CD14-positive monocyte (primary cell): ENCODE measurements around the gene OXCT1. TPM values are rescaled to one million over a fixed set of nuclear protein-coding genes. Genes with fewer than 3 reads are reported as not detected.

Experiments used
- DNase-seq, 3 donors: peaks; one replicate each; pipeline ENCODE4 v3.0.0-alpha.2; 2011 to 2022
- H2AFZ ChIP-seq: 2 replicates; pipeline ENCODE4 v1.6.0; 2012; ENCODE audit warnings: mild to moderate bottlenecking, low read depth, low read length, inconsistent platforms; ENCODE audit not compliant: insufficient read depth, poor library complexity, severe bottlenecking
- H3K27ac ChIP-seq, 2 donors: 1 replicate in 1 of 2; 2 replicates in 1 of 2; pipeline ENCODE4 v1.5.1; 2012 to 2013; ENCODE audit warnings: low read length in 2 of 2, control low read depth in 1 of 2, inconsistent platforms in 1 of 2, low read depth in 1 of 2, mild to moderate bottlenecking in 1 of 2
- H3K27me3 ChIP-seq, 2 donors: one replicate each; pipeline versions ENCODE4 v1.6.0 to v1.6.1; 2011 to 2013; ENCODE audit warnings: low read length in 2 of 2; ENCODE audit not compliant: control insufficient read depth in 2 of 2, insufficient read depth in 2 of 2
- H3K36me3 ChIP-seq, 2 donors: replicated peaks in 1 of 2; 1 replicate in 1 of 2; 2 replicates in 1 of 2; pipeline versions ENCODE4 v1.5.1 to v1.6.1; 2012 to 2013; ENCODE audit warnings: low read length in 2 of 2, control low read depth in 1 of 2, inconsistent platforms in 1 of 2, mild to moderate bottlenecking in 1 of 2; ENCODE audit not compliant: insufficient read depth in 2 of 2, control insufficient read depth in 1 of 2
- H3K4me1 ChIP-seq, 2 donors: 1 replicate in 1 of 2; 2 replicates in 1 of 2; pipeline versions ENCODE4 v1.5.1 to v1.6.1; 2012 to 2013; ENCODE audit warnings: low read length in 2 of 2, control low read depth in 1 of 2, inconsistent platforms in 1 of 2, mild to moderate bottlenecking in 1 of 2, moderate library complexity in 1 of 2; ENCODE audit not compliant: insufficient read depth in 2 of 2, control insufficient read depth in 1 of 2
- H3K4me2 ChIP-seq: replicated peaks from 2 replicates; pipeline ENCODE3; 2012; ENCODE audit warnings: low read length, moderate library complexity, mild to moderate bottlenecking; ENCODE audit not compliant: poor library complexity, severe bottlenecking; ENCODE audit errors: extremely low read depth
- H3K4me3 ChIP-seq, 3 experiments: fragments of 200-600 bp in 1 of 3; sonication (generic) in 1 of 3; replicated peaks in 1 of 3; 1 replicate in 2 of 3; 2 replicates in 1 of 3; pipeline ENCODE4 v1.5.1; 2011 to 2013; ENCODE audit warnings: low read length in 3 of 3, mild to moderate bottlenecking in 3 of 3, control low read depth in 2 of 3, low read depth in 2 of 3, inconsistent platforms in 1 of 3, moderate library complexity in 1 of 3
- H3K79me2 ChIP-seq: 2 replicates; pipeline ENCODE4 v1.6.0; 2012; ENCODE audit warnings: mild to moderate bottlenecking, control low read depth, inconsistent platforms, low read length, moderate library complexity; ENCODE audit not compliant: insufficient read depth
- H3K9ac ChIP-seq: 2 replicates; pipeline ENCODE4 v1.6.0; 2017; ENCODE audit warnings: low read length, mild to moderate bottlenecking; ENCODE audit not compliant: insufficient read depth, poor library complexity, severe bottlenecking
- H3K9me3 ChIP-seq, 2 donors: replicated peaks in 1 of 2; 1 replicate in 1 of 2; 2 replicates in 1 of 2; pipeline versions ENCODE4 v1.5.1 to v1.6.1; 2012 to 2013; ENCODE audit warnings: low read length in 2 of 2, control low read depth in 1 of 2; ENCODE audit not compliant: control insufficient read depth in 1 of 2, insufficient read depth in 1 of 2
- H4K20me1 ChIP-seq: 2 replicates; pipeline ENCODE4 v1.6.0; 2012; ENCODE audit warnings: mild to moderate bottlenecking, low read length, control low read depth, moderate library complexity; ENCODE audit not compliant: insufficient read depth
- H3K27ac Mint-ChIP-seq, 7 donors: one replicate each; pipeline ENCODE4 v1.8.0; 2020; ENCODE audit warnings: mild to moderate bottlenecking in 7 of 7, mixed read lengths in 7 of 7, moderate library complexity in 6 of 7, inconsistent platforms in 2 of 7
- H3K27me3 Mint-ChIP-seq, 3 donors: one replicate each; pipeline ENCODE4 v1.8.0; 2021 to 2022; ENCODE audit warnings: low read depth in 3 of 3, mild to moderate bottlenecking in 3 of 3, mixed read lengths in 3 of 3, moderate library complexity in 3 of 3, inconsistent platforms in 1 of 3
- H3K36me3 Mint-ChIP-seq, 2 donors: one replicate each; pipeline ENCODE4 v1.8.0; 2020; ENCODE audit warnings: mixed read lengths in 2 of 2, inconsistent platforms in 1 of 2, mild to moderate bottlenecking in 1 of 2
- H3K4me1 Mint-ChIP-seq: one replicate; pipeline ENCODE4 v1.8.0; 2020; ENCODE audit warnings: mild to moderate bottlenecking, mixed read lengths
- H3K4me3 Mint-ChIP-seq, 2 donors: one replicate each; pipeline ENCODE4 v1.8.0; 2020; ENCODE audit warnings: mild to moderate bottlenecking in 2 of 2, mixed read lengths in 2 of 2, moderate library complexity in 1 of 2
- H3K9me3 Mint-ChIP-seq, 7 donors: one replicate each; pipeline ENCODE4 v1.8.0; 2020 to 2022; ENCODE audit warnings: mixed read lengths in 7 of 7, mild to moderate bottlenecking in 6 of 7, moderate library complexity in 6 of 7, inconsistent platforms in 2 of 7
- CTCF ChIP-seq: fragments of 200-600 bp; IDR thresholded peaks from one replicate; pipeline ENCODE4 v1.8.0; 2022; ENCODE audit warnings: antibody characterized with exemption, mild to moderate bottlenecking
- WGBS: methylation state at CpG from one replicate; pipeline ENCODE4 v1.1.5; 2013; ENCODE audit warnings: missing lambda C conversion rate; ENCODE audit not compliant: insufficient coverage; 5-methylcytosine and 5-hydroxymethylcytosine counted together
- intact Hi-C, 2 donors: fragments of 100-400 bp; cut with micrococcal nuclease; formaldehyde crosslinking; loops; one replicate each; pipeline versions ENCODE4 v1.15.0 to v1.15.1; 2023
- polyA plus RNA-seq, 3 donors: library from polyadenylated mRNA; depleted of rRNA in 1 of 3; unstranded in 2 of 3; stranded (reverse) in 1 of 3; fragments of 300-500 nt in 2 of 3; fragments of >200 nt in 1 of 3; fragmentation: Illumina TruSeq in 2 of 3; gene quantifications; 1 replicate in 2 of 3; 2 replicates in 1 of 3; pipeline ENCODE4 v1.2.3, GENCODE V29; 2012 to 2021

Gene OXCT1
- polyA plus RNA-seq, 3 donors = 1.3 to 3.4 (median 1.9) TPM

GRCh38 chr5:41763081-41763480, 107.1 kb downstream of the OXCT1 start:
- Histone ChIP-seq H3K4me1 (no peaks in the 10 kb centered on the region), H4K20me1 (no peaks in the 10 kb centered on the region), H3K9ac (no peak overlapping the region), H3K27me3 (no peaks in the 10 kb centered on the region), H3K36me3 (peaks cover 0 to 5% of the 10 kb centered on the region in 2 donors), H3K4me2 (no peak overlapping the region), H3K27ac (no peak overlapping the region), H3K79me2 (no peaks in the 10 kb centered on the region), H3K4me3 (no peak overlapping the region), H3K9me3 (no peaks in the 10 kb centered on the region), H2AFZ (no peak overlapping the region)
- Mint-ChIP-seq H3K27me3 (peaks cover 0 to 1% (median 0%) of the 10 kb centered on the region in 3 donors), H3K4me1 (no peaks in the 10 kb centered on the region), H3K4me3 (no peak overlapping the region), H3K36me3 (peaks cover 19 to 25% of the 10 kb centered on the region in 2 donors), H3K9me3 (no peaks in the 10 kb centered on the region), H3K27ac (no peak overlapping the region)
- intact Hi-C loops = no loop called here
- DNase-seq = no peak
- TF ChIP-seq CTCF = no peak
- 100% methylated on average over 2 of the region's 3 CpGs for WGBS

- Mint-ChIP-seq H3K36me3 (peaks cover 25 to 31% of the 10 kb centered on the region in 2 donors), H3K4me3 (no peak overlapping the region), H3K9me3 (no peaks in the 10 kb centered on the region), H3K4me1 (no peaks in the 10 kb centered on the region), H3K27me3 (peaks cover 0 to 1% (median 0%) of the 10 kb centered on the region in 3 donors), H3K27ac (no peak overlapping the region)
- no peaks in the 10 kb centered on the region for H3K79me2 ChIP-seq
- H4K20me1 ChIP-seq = no peaks in the 10 kb centered on the region
- H3K4me3 ChIP-seq = no peak overlapping the region
- WGBS = no CpG with 5 or more reads among the region's 1 CpG
- H3K27ac ChIP-seq = no peak overlapping the region
- no peaks in the 10 kb centered on the region for H3K9me3 ChIP-seq
- H3K4me1 ChIP-seq = no peaks in the 10 kb centered on the region
- H3K9ac ChIP-seq = no peak overlapping the region
- intact Hi-C loops = no loop called here
- H3K36me3 ChIP-seq = peaks cover 0 to 10% of the 10 kb centered on the region in 2 donors
- H2AFZ ChIP-seq = no peak overlapping the region
- no peaks in the 10 kb centered on the region for H3K27me3 ChIP-seq
- TF ChIP-seq CTCF = no peak
- no peak for DNase-seq
- no peak overlapping the region for H3K4me2 ChIP-seq
These were observed 107.8 kb downstream of the OXCT1 start for GRCh38 chr5:41762426-41762825.
